DLD1 (cell line): ENCODE measurements around the gene FBLN2.
"Not testable (repeated sequence)": the region's sequence is repeated elsewhere in the genome, so short reads cannot be mapped to it uniquely, and the experiment has no call there.

Experiments
- in situ Hi-C: cut with HindIII; loops from 2 replicates; pipeline ENCODE4 v1.10.0; 2017; ENCODE audit warnings: low sequenced_read_pairs

The FBLN2 gene

GRCh38 chr3:13545952-13546454 lies 2.9 kb upstream of the FBLN2 start:
- in situ Hi-C loops, result no loop called here

- in situ Hi-C loops, result no loop called here
Observed at GRCh38 chr3:13546667-13547171, 2.2 kb upstream of the FBLN2 start.

- in situ Hi-C loops, result no loop called here
Observed at GRCh38 chr3:13547591-13548371, 1.1 kb upstream of the FBLN2 start.

GRCh38 chr3:13549623-13550422 lies 898 bp downstream of the FBLN2 start:
- in situ Hi-C loops, result no loop called here

DNA sequence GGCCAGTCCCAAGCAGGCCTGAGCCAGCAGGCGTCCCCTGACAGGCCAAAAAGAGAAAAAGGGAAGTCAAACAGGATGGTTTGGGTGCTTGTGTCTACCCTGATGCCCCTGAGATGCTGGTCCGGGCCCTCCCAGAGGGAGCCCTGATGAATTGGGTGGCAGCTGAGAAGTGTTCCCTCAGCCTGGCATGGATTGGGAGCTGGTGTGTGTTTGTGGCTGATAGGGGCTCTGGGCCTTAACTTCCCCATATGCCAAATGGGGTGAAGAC lies 1.4 kb downstream of the FBLN2 start:
- in situ Hi-C loops, result no loop called here

DNA sequence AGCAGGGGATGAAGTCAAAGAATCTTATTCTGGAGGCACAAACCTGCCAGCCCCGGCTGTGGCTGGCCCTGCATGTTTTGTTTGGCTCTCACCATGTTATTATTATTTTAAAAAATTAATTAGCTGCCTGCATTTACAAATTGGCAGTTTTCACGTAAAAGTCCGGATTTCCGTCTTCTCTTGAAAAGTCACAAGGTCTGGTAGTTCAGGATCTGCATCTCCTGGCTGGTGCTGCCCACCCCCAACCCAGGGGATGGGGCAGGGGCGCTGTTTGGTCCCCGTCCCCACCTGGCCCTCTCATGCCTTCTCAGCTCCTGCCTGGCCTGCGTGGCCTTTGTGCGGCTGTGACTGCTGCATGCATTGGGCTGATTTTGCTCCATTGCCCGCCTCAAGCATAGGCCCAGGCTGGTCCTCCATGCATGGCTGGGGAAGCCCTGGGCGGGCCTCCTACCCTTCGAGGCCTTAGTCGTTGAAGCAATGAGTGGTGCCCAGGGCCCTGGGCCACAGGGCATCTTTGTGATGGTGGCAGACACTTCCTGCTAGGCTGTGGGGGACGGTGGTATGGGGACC lies 2.0 kb downstream of the FBLN2 start:
- in situ Hi-C loops, result no loop called here

DNA sequence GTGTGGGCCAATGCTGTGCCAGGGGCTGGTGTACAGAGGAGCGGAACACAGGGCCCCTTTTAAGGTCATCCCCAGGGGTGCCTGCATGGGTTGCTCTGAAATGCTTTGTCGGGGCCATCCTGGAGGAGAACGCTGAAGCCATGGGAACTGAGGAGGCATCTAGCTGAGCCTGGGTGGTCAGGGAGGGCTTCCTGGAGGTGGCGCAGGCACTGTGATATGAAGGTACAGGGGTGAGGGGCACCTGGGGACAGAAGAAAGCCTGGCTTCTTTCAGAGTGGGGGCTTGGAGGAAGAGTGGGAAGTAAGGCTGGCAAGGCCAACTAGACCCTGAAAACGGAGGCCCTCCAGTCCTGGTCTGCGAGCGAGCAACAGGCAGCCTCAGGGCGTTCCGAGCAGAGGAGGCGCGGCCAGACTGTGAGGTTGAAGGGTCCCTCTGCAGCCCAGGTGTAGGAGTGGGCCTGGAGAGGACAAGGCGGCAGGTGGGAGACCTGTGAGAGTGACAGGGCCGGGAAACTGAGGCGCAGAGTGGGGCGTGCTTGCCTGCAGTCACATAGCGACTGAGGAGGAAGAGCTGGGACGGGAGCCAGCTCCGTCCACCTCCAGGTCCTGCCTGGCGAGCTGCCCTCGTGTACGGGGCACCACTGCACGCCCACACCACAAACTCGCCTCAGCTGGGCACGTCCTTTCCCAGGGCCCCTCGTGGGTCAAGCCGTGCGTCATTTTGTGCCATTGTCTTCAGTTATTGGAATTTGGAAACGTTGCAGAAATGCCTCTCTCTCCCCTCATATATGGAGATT lies 4.1 kb downstream of the FBLN2 start:
- in situ Hi-C loops, result no loop called here

GRCh38 chr3:13553686-13554085 lies 4.8 kb downstream of the FBLN2 start:
- in situ Hi-C loops, result no loop called here

- in situ Hi-C loops, result no loop called here
Observed at GRCh38 chr3:13555753-13556152, 6.8 kb downstream of the FBLN2 start.

GRCh38 chr3:13556207-13556606 lies 7.3 kb downstream of the FBLN2 start:
- in situ Hi-C loops, result no loop called here

DNA sequence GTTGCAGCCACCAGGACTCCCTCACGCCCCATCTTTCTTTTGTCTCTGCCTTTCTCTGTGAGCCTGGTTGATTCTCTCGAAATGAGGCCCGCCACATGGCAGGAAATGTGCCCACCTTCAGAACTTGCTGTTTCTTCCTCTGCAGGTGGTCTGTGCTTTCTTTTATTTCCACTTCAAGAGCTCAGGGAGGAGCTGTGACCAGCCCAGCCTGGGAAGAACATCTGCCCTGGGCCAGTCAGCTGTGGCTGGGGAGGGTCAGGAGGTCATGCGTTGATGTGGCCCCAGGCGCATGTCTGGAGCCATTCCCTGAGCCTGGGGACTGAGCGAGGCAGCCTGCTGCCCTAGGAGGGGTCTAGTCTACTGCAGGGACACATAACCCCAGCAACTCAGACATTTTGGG lies 8.0 kb downstream of the FBLN2 start:
- in situ Hi-C loops, result no loop called here

GRCh38 chr3:13557417-13557816 lies 8.5 kb downstream of the FBLN2 start:
- in situ Hi-C loops, result no loop called here

- in situ Hi-C loops, result no loop called here
Observed at GRCh38 chr3:13557926-13558325, 9.0 kb downstream of the FBLN2 start.

- in situ Hi-C loops, result no loop called here
Observed at GRCh38 chr3:13558651-13559050, 9.7 kb downstream of the FBLN2 start.

DNA sequence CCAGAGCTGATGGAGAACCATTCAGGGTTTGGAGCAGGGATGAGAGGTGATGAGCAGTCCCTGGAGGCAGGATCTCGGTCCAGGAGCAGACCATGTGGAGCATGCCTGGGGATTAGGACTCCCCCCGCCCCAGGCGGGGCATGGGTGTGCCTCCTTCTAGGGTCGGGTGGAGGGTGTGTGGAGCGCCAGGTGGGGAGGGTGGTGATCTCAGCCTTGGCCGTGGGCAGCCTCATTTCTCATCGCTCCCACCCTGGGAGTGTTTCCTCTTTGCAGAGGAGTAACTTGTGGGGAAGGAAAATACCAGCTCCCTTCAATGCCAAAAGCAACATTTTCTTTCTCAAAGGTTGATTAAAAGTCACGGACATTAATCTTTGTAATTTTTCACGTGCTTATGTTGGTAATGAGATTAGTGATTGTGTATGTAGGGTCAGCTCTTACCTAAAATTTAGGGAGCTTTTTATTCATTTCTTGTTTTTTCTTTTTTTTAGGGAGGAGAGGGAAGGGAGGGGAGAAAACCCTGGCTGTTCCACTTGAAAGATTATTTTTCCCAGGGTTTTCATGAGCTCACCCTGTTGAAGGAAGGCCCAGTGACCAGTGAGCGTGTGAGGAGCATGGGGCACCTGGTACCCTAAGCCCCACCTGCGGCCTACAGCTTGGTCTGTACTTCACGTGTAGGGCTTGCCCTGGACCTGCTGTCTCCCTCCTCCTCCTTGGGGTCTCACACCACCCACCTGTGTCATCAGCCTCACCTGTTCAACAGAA lies 11.0 kb downstream of the FBLN2 start:
- in situ Hi-C loops, result no loop called here

- in situ Hi-C loops, result no loop called here
Observed at GRCh38 chr3:13561376-13561775, 12.5 kb downstream of the FBLN2 start.

DNA sequence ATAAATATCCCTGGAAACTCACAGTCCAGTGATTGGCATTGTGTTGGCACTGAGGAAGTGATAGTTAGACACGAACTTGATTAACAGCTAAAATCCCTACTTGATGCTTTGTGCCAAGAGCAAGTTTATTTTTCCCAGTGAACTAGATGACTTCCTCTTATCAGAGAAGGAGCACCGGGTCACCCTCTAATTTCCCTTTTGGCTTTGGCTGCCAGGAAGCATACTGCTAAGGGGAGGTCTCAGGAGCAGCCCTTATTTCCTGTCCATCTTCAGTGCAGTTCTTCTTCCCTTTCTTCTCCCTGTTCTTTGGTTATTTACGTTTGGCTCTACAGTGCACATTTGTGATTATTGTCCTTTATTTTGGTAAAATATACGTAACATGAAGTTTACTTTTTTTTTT lies 13.0 kb downstream of the FBLN2 start:
- in situ Hi-C loops, result no loop called here

GRCh38 chr3:13562421-13562820 lies 13.5 kb downstream of the FBLN2 start:
- in situ Hi-C loops, result not testable (repeated sequence)

DNA sequence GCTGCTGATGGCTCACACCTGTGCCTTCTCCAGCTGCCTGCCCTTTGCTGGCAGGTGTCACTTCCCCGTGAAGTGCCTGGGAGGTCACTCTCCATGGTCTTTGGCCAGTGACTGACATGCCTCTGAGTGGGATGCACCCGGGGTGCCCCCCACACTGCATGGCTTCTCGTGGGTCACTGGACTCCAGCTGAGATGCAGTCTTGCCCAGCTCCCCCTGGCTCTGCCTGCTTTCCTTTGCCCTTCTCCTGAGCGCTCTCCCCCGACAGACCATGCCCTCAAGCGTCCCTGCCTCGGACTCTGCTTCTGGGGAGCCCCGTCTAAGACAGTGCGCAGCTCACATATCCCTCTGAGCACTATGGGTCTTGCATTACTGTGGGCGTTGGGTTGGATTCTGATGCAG lies 14.4 kb downstream of the FBLN2 start:
- in situ Hi-C loops, result no loop called here

DNA sequence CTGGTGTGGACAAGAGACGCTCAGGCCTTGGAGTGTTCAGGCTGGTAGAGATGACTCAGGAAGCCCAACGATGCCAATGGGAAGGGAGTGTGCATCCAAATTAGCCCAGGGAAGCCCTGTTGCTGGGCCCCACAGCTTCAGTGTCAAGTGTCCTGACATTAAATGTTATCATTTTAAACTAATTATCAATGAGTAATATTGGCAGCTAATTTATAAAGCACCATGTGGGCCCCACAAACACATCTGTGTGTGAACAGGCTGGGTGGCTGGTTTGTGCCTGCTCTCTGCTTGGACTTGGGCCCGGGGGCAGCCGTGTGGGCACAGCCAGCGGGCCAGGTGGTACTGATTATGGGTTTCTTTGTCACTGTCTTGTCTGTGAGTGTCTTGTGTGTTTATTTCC lies 15.0 kb downstream of the FBLN2 start:
- in situ Hi-C loops, result no loop called here
